HFFc6 (cell line): Measurements from ENCODE around the gene CTNNA3. TPM values are rescaled to one million over a fixed set of nuclear protein-coding genes. Genes with fewer than 3 reads are reported as not detected.

Experiments used
- DNase-seq: peaks from one replicate; pipeline ENCODE4 v3.0.0-alpha.2; 2018
- H3K27ac Mint-ChIP-seq: 2 replicates; pipeline ENCODE4 v1.8.0; 2020; ENCODE audit warnings: mild to moderate bottlenecking, mixed read lengths
- H3K27me3 Mint-ChIP-seq: 2 replicates; pipeline ENCODE4 v1.8.0; 2021; ENCODE audit warnings: mild to moderate bottlenecking, moderate library complexity, mixed read lengths; ENCODE audit not compliant: insufficient read depth
- H3K36me3 Mint-ChIP-seq: 2 replicates; pipeline ENCODE4 v1.8.0; 2021; ENCODE audit warnings: low read depth, mixed read lengths
- H3K4me1 Mint-ChIP-seq: 2 replicates; pipeline ENCODE4 v1.8.0; 2020; ENCODE audit warnings: low read depth, mixed read lengths
- H3K4me3 Mint-ChIP-seq: 2 replicates; pipeline ENCODE4 v1.8.0; 2020; ENCODE audit warnings: mild to moderate bottlenecking, moderate library complexity, mixed read lengths
- H3K9me3 Mint-ChIP-seq: 2 replicates; pipeline ENCODE4 v1.8.0; 2020; ENCODE audit warnings: mild to moderate bottlenecking, mixed read lengths
- total RNA-seq, 6 experiments: library from RNA; stranded (reverse); fragmentation: NEBNext Ultra II Directional; extraction: Animal tissue kit (Norgen Biotek cat#: 25700); gene quantifications; 2 replicates in 1 of 6; 3 replicates in 5 of 6; pipeline ENCODE4 v1.2.3, GENCODE V29; 2021
- TF ChIP-seq, protein P1 (sequence below): fragments of 200-600 bp; sonication (generic); IDR thresholded peaks from 2 replicates; pipeline ENCODE4 v1.5.0; 2021; ENCODE audit warnings: antibody characterized with exemption, mild to moderate bottlenecking

CTNNA3 gene
- total RNA-seq, 6 experiments from 2014 or later, result not detected

GRCh38 chr10:66678521-66678920 lies 1017.5 kb downstream of the CTNNA3 start:
- Mint-ChIP-seq H3K36me3 (no peaks in the 10 kb centered on the region), H3K4me1 (peaks cover 10% of the 10 kb centered on the region; the same call in 1 of the 2 replicates), H3K4me3 (peak overlapping the region; percentile 3; the same call in 1 of the 2 replicates), H3K27ac (peak overlapping the region; percentile 56; the same call in 1 of the 2 replicates), H3K9me3 (no peaks in the 10 kb centered on the region), H3K27me3 (no peaks in the 10 kb centered on the region; the same call in 1 of the 2 replicates)
- TF ChIP-seq, protein P1, sequence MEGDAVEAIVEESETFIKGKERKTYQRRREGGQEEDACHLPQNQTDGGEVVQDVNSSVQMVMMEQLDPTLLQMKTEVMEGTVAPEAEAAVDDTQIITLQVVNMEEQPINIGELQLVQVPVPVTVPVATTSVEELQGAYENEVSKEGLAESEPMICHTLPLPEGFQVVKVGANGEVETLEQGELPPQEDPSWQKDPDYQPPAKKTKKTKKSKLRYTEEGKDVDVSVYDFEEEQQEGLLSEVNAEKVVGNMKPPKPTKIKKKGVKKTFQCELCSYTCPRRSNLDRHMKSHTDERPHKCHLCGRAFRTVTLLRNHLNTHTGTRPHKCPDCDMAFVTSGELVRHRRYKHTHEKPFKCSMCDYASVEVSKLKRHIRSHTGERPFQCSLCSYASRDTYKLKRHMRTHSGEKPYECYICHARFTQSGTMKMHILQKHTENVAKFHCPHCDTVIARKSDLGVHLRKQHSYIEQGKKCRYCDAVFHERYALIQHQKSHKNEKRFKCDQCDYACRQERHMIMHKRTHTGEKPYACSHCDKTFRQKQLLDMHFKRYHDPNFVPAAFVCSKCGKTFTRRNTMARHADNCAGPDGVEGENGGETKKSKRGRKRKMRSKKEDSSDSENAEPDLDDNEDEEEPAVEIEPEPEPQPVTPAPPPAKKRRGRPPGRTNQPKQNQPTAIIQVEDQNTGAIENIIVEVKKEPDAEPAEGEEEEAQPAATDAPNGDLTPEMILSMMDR, result no peak
- peak; percentile 45 for DNase-seq

DNA sequence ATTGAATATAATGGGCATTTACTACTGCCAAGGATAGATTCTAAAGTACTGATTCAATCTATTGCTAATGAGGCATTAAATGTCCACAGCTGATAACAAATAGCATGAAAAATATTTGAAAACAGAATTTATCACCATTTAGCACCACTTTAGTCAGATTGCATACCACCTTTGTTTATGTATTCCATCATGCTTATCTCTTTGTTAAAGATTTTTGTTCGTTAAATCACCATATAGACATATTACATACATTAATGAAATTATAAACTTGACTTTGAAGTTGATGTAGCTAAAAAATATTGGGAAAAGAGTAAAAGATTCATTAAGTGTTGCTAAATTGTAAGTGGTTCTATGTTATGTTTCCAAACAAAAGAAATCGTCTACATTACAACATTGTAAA lies 1022.9 kb downstream of the CTNNA3 start:
- TF ChIP-seq, protein P1, result no peak
- Mint-ChIP-seq H3K4me1 (no peaks in the 10 kb centered on the region; the same call in 1 of the 2 replicates), H3K27ac (no peak overlapping the region), H3K27me3 (no peaks in the 10 kb centered on the region; the same call in 1 of the 2 replicates), H3K4me3 (no peak overlapping the region), H3K36me3 (no peaks in the 10 kb centered on the region), H3K9me3 (no peaks in the 10 kb centered on the region)
- DNase-seq, result no peak

DNA sequence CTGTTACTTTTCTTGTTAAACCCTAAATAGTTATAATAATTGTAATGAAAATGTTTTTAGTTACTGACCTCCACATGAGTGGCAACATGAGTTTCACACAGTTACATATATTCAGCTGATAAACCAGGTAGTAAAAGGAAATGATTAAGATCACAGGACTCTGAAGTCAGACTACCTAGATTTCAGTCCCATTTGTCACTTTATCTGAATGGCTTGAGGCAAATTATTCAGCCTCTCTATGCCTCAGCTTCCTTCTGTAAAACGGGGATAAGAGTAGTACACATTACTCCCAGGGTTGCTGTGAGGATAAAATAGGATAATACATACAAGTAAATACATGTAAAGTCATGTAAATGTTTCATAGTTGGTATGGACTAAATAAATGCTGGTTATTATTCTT lies 1024.4 kb downstream of the CTNNA3 start:
- Mint-ChIP-seq H3K27ac (no peak overlapping the region), H3K4me1 (no peaks in the 10 kb centered on the region; the same call in 1 of the 2 replicates), H3K4me3 (no peak overlapping the region), H3K9me3 (no peaks in the 10 kb centered on the region), H3K36me3 (no peaks in the 10 kb centered on the region), H3K27me3 (no peaks in the 10 kb centered on the region; the same call in 1 of the 2 replicates)
- TF ChIP-seq, protein P1, result no peak
- DNase-seq, result no peak

- Mint-ChIP-seq H3K27ac (no peak overlapping the region), H3K4me1 (no peaks in the 10 kb centered on the region; the same call in 1 of the 2 replicates), H3K9me3 (no peaks in the 10 kb centered on the region), H3K27me3 (no peaks in the 10 kb centered on the region; the same call in 1 of the 2 replicates), H3K4me3 (no peak overlapping the region), H3K36me3 (no peaks in the 10 kb centered on the region)
- TF ChIP-seq, protein P1, result no peak
- DNase-seq, result no peak
These were observed 1024.9 kb downstream of the CTNNA3 start for GRCh38 chr10:66671064-66671463.

GRCh38 chr10:66656499-66656898 lies 1039.5 kb downstream of the CTNNA3 start:
- Mint-ChIP-seq H3K4me3 (no peak overlapping the region), H3K27me3 (no peaks in the 10 kb centered on the region; the same call in 1 of the 2 replicates), H3K27ac (no peak overlapping the region), H3K36me3 (no peaks in the 10 kb centered on the region), H3K4me1 (no peaks in the 10 kb centered on the region; the same call in 1 of the 2 replicates), H3K9me3 (peaks cover 22% of the 10 kb centered on the region; the same call in 1 of the 2 replicates)
- TF ChIP-seq, protein P1, result no peak
- no peak for DNase-seq
